Measurements from ENCODE around the gene KRT25. TPM values are rescaled to one million over a fixed set of nuclear protein-coding genes. Genes with fewer than 3 reads are reported as not detected.

Gene KRT25
- polyA plus RNA-seq, 2 of the 4 experiments (the other 2 are of a cell fraction) = not detected

DNA sequence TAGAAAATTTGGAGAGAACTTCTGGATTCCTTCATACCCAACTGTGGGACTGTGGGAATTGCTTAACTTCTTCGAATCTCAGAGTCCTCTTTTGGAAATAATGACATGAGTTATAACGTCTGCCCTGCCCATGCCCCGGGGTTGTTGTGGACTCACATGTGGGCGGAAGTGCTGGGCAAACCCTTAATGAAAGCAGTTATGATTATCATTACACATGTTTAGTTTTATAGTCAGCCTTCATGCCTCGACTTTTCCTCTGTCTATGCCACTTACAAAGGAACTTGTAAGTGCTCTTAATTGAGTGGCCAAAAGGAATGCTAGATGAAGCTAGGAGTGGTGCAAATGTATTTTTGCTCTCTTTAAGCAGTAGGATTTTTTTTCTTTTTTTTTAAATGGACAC, 23.3 kb upstream of the KRT25 start (continued):
- no peak for TF ChIP-seq MYC (IDR thresholded peaks at IDR 0.05; ENCODE audit: borderline replicate concordance, low read length)

DNA sequence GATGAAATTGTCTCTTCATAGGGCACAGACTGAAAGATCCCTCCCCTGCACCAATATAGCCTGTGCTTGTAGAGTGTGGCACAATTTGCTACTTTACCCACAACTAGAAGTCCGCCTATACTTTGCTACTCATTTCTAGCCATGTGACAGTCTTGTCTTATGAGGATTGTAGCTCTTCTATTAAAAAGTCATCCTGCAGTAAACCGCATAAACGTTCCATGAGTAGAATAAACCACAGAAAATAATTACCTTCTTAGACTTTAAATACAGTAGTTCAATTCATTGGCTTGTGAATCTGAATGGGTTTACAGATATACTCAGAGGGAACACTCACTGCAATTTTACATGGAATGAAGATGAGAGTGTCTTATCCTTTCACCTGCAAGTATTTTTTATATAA, 22.8 kb upstream of the KRT25 start:
- FAIRE-seq = peak; percentile 13
- Histone ChIP-seq H3K27ac (no peak overlapping the region), H3K4me2 (no peak overlapping the region), H3K4me1 (0 out of 3 replicates have a peak, but pooled peaks cover 5% of the 10 kb centered on the region), H3K4me3 (no peak overlapping the region), H3K9me3 (no peaks in the 10 kb centered on the region)
- ATAC-seq = no peak
- no peak for DNase-seq (ENCODE audit: low read depth in 1 of 2, low spot score in 1 of 2)
- CTCF ChIA-PET = interaction anchor here (0.7 to 4.2 kb wide), 6 partner anchors 8 to 885 kb away, joined by 3 to 12 read pairs (median 4); no protein-coding TSS in a partner anchor
- TF ChIP-seq HOXB13 (CRISPR knock-in tag; IDR thresholded peaks at IDR 0.05; ENCODE audit: low read depth) = no peak
- TF ChIP-seq NPAS2 (CRISPR knock-in tag; IDR thresholded peaks at IDR 0.05; ENCODE audit: borderline replicate concordance) = no peak
- TF ChIP-seq, protein P1, sequence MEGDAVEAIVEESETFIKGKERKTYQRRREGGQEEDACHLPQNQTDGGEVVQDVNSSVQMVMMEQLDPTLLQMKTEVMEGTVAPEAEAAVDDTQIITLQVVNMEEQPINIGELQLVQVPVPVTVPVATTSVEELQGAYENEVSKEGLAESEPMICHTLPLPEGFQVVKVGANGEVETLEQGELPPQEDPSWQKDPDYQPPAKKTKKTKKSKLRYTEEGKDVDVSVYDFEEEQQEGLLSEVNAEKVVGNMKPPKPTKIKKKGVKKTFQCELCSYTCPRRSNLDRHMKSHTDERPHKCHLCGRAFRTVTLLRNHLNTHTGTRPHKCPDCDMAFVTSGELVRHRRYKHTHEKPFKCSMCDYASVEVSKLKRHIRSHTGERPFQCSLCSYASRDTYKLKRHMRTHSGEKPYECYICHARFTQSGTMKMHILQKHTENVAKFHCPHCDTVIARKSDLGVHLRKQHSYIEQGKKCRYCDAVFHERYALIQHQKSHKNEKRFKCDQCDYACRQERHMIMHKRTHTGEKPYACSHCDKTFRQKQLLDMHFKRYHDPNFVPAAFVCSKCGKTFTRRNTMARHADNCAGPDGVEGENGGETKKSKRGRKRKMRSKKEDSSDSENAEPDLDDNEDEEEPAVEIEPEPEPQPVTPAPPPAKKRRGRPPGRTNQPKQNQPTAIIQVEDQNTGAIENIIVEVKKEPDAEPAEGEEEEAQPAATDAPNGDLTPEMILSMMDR (IDR thresholded peaks at IDR 0.05) = no peak
- TF ChIP-seq CEBPB (IDR thresholded peaks at IDR 0.05) = no peak
- no peak for TF ChIP-seq BCL3 (IDR thresholded peaks at IDR 0.05)
- no peak for TF ChIP-seq RFX5 (IDR thresholded peaks at IDR 0.05)
- TF ChIP-seq POLR2A (IDR thresholded peaks at IDR 0.05; ENCODE audit: low read length) = no peak
- TF ChIP-seq POLR2AphosphoS2 (conservative IDR thresholded peaks at IDR 0.05; ENCODE audit: low read length) = no peak
- TF ChIP-seq CBX8 (IDR thresholded peaks at IDR 0.05) = no peak
- TF ChIP-seq BHLHE40 (IDR thresholded peaks at IDR 0.05; ENCODE audit: low read depth, low read length) = no peak
- TF ChIP-seq HOXA7 (CRISPR knock-in tag; IDR thresholded peaks at IDR 0.05) = no peak
- no peak for TF ChIP-seq ESRRA (IDR thresholded peaks at IDR 0.05; ENCODE audit: borderline replicate concordance, low read length)
- TF ChIP-seq E2F6 (IDR thresholded peaks at IDR 0.05; ENCODE audit: borderline replicate concordance, low read depth) = no peak
- no peak for TF ChIP-seq USF2 (IDR thresholded peaks at IDR 0.05)
- TF ChIP-seq RARB (CRISPR knock-in tag; IDR thresholded peaks at IDR 0.05) = no peak
- TF ChIP-seq MAFK (IDR thresholded peaks at IDR 0.05; ENCODE audit: partially characterized antibody) = no peak
- TF ChIP-seq HMGXB4 (CRISPR knock-in tag; IDR thresholded peaks at IDR 0.05; ENCODE audit: borderline replicate concordance) = no peak
- POLR2A ChIA-PET = no interaction called here
- WGBS (ENCODE audit: missing lambda C conversion rate) = 80% methylated on average over 3 of the region's 3 CpGs

GRCh38 chr17:40777459-40777858, 22.3 kb upstream of the KRT25 start:
- no peaks in the 10 kb centered on the region for H3K9me3 ChIP-seq
- 0 out of 3 replicates have a peak, but pooled peaks cover 5% of the 10 kb centered on the region for H3K4me1 ChIP-seq
- WGBS (ENCODE audit: missing lambda C conversion rate) = 55% methylated on average over 7 of the region's 7 CpGs
- ATAC-seq (no peak), FAIRE-seq (no peak), DNase-seq (ENCODE audit: low read depth in 1 of 2, low spot score in 1 of 2) (no peak)
- CTCF ChIA-PET = interaction anchor here (0.7 to 1.4 kb wide), 4 partner anchors 14 to 216 kb away, joined by 3 to 4 read pairs (median 4); no protein-coding TSS in a partner anchor
- POLR2A ChIA-PET = no interaction called here
- H3K4me2 ChIP-seq = no peak overlapping the region
- H3K4me3 ChIP-seq = no peak overlapping the region
- no peak overlapping the region for H3K27ac ChIP-seq
- TF ChIP-seq CHD4 (IDR thresholded peaks at IDR 0.05; ENCODE audit: borderline replicate concordance) (no peak), HMGXB4 (CRISPR knock-in tag; IDR thresholded peaks at IDR 0.05; ENCODE audit: borderline replicate concordance) (no peak), FOSL2 (IDR thresholded peaks at IDR 0.05) (no peak), FOSL2 (CRISPR knock-in tag; IDR thresholded peaks at IDR 0.05) (no peak), TP53 (CRISPR knock-in tag; IDR thresholded peaks at IDR 0.05) (no peak), ESRRA (IDR thresholded peaks at IDR 0.05; ENCODE audit: borderline replicate concordance, low read length) (no peak), POLR2A (IDR thresholded peaks at IDR 0.05; ENCODE audit: low read length) (no peak), ZSCAN20 (CRISPR knock-in tag; IDR thresholded peaks at IDR 0.05) (no peak), MYC (IDR thresholded peaks at IDR 0.05; ENCODE audit: borderline replicate concordance, low read length) (no peak), HOXA7 (CRISPR knock-in tag; IDR thresholded peaks at IDR 0.05) (no peak), BCL3 (IDR thresholded peaks at IDR 0.05) (no peak), EHMT2 (IDR thresholded peaks at IDR 0.05; ENCODE audit: low read depth) (no peak)
- TF ChIP-seq, protein P2, sequence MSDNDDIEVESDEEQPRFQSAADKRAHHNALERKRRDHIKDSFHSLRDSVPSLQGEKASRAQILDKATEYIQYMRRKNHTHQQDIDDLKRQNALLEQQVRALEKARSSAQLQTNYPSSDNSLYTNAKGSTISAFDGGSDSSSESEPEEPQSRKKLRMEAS (IDR thresholded peaks at IDR 0.05) = no peak

All from A549 (cell line).